MM.1S (cell line): ENCODE data around the gene GTF2I.
"Not testable (repeated sequence)": the region's sequence is repeated elsewhere in the genome, so short reads cannot be mapped to it uniquely, and the experiment has no call there.

Experiments
- CTCF ChIP-seq: fragments of 300-600 bp; sonication (generic); IDR thresholded peaks from 2 replicates; pipeline ENCODE4 v1.5.1; 2016; ENCODE audit warnings: antibody characterized with exemption, low read length, mixed read lengths
- EZH2phosphoT487 ChIP-seq: fragments of 300-600 bp; sonication (generic); IDR thresholded peaks from 2 replicates; pipeline ENCODE4 v1.6.1; 2018; ENCODE audit warnings: antibody characterized with exemption, low read length

GRCh38 chr7:74704419-74704818 is 46.9 kb downstream of the GTF2I start:
- not testable (repeated sequence) for TF ChIP-seq CTCF, EZH2phosphoT487
